Colonic mucosa (tissue), 4 donors: ENCODE measurements around the gene KIF5A. TPM values are rescaled to one million over a fixed set of nuclear protein-coding genes. Genes with fewer than 3 reads are reported as not detected.
"Not testable (repeated sequence)": the region's sequence is repeated elsewhere in the genome, so short reads cannot be mapped to it uniquely, and the experiment has no call there.

Experiments
- DNase-seq: peaks from one replicate; pipeline ENCODE4 v3.0.0-alpha.2; 2020
- H3K27ac ChIP-seq: fragments of 200-600 bp; one replicate; pipeline ENCODE4 v1.8.0; 2021
- H3K27me3 ChIP-seq: fragments of 200-600 bp; one replicate; pipeline ENCODE4 v1.8.0; 2021
- H3K36me3 ChIP-seq: fragments of 200-600 bp; one replicate; pipeline ENCODE4 v1.8.0; 2021
- H3K4me1 ChIP-seq: fragments of 200-600 bp; one replicate; pipeline ENCODE4 v1.8.0; 2021; ENCODE audit warnings: mild to moderate bottlenecking
- H3K4me3 ChIP-seq: fragments of 200-600 bp; one replicate; pipeline ENCODE4 v1.8.0; 2021
- H3K9ac ChIP-seq, 2 donors: one replicate each; pipeline ENCODE4 v1.7.0; 2013; ENCODE audit warnings: control low read depth in 2 of 2, low read depth in 2 of 2, low read length in 2 of 2
- H3K9me3 ChIP-seq: fragments of 200-600 bp; one replicate; pipeline ENCODE4 v1.8.0; 2021
- intact Hi-C: fragments of 100-400 bp; cut with DNase I; formaldehyde crosslinking; loops from one replicate; pipeline ENCODE4 v1.14.1; 2022
- total RNA-seq, 2 donors: library from RNA; stranded (reverse); fragmentation: NEBNext Ultra II Directional in 1 of 2; extraction: Animal tissue kit (Norgen Biotek cat#: 25700) in 1 of 2; gene quantifications; one replicate each; pipeline ENCODE4 v1.2.1, GENCODE V29; 2021
- TF ChIP-seq, protein P1 (sequence below): fragments of 200-600 bp; IDR thresholded peaks from one replicate; pipeline ENCODE4 v1.8.0; 2022; ENCODE audit warnings: antibody characterized with exemption, mild to moderate bottlenecking
- donor health status: healthy.
- donor health status: DM: no; HTN: no; CAD: no.
- donor health status: DM: no; HTN: no; CAD: no.

Gene KIF5A
- total RNA-seq, 2 donors from 2014 or later = 0.67 to 2.1 TPM

DNA sequence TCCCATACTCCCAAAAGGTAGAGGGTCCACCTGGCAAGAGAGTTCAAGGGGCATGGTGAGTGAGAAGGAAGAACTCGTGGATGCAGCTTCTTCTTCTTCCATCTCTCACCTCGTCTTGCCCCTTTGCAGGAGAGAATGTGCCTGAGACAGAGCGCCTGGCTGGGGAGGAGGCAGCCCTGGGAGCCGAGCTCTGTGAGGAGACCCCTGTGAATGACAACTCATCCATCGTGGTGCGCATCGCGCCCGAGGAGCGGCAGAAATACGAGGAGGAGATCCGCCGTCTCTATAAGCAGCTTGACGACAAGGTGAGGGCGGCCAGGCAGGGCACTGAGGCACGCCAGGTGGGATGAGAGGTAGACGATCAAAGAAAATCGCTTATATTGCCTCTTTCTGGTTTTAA is 20.0 kb downstream of the KIF5A start:
- intact Hi-C loops = no loop called here
- no peaks in the 10 kb centered on the region for H3K4me1 ChIP-seq
- no peaks in the 10 kb centered on the region for H3K9me3 ChIP-seq
- no peak overlapping the region for H3K4me3 ChIP-seq
- TF ChIP-seq, protein P1, sequence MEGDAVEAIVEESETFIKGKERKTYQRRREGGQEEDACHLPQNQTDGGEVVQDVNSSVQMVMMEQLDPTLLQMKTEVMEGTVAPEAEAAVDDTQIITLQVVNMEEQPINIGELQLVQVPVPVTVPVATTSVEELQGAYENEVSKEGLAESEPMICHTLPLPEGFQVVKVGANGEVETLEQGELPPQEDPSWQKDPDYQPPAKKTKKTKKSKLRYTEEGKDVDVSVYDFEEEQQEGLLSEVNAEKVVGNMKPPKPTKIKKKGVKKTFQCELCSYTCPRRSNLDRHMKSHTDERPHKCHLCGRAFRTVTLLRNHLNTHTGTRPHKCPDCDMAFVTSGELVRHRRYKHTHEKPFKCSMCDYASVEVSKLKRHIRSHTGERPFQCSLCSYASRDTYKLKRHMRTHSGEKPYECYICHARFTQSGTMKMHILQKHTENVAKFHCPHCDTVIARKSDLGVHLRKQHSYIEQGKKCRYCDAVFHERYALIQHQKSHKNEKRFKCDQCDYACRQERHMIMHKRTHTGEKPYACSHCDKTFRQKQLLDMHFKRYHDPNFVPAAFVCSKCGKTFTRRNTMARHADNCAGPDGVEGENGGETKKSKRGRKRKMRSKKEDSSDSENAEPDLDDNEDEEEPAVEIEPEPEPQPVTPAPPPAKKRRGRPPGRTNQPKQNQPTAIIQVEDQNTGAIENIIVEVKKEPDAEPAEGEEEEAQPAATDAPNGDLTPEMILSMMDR = no peak
- no peak for DNase-seq
- H3K9ac ChIP-seq = no peak overlapping the region
- H3K27ac ChIP-seq = no peak overlapping the region
- no peaks in the 10 kb centered on the region for H3K27me3 ChIP-seq
- H3K36me3 ChIP-seq = no peaks in the 10 kb centered on the region

GRCh38 chr12:57570438-57570837 is 20.6 kb downstream of the KIF5A start:
- H3K4me3 ChIP-seq, H3K27ac ChIP-seq, H3K27me3 ChIP-seq, DNase-seq, H3K9ac ChIP-seq, intact Hi-C loops, H3K4me1 ChIP-seq, H3K36me3 ChIP-seq, H3K9me3 ChIP-seq: not testable (repeated sequence)

DNA sequence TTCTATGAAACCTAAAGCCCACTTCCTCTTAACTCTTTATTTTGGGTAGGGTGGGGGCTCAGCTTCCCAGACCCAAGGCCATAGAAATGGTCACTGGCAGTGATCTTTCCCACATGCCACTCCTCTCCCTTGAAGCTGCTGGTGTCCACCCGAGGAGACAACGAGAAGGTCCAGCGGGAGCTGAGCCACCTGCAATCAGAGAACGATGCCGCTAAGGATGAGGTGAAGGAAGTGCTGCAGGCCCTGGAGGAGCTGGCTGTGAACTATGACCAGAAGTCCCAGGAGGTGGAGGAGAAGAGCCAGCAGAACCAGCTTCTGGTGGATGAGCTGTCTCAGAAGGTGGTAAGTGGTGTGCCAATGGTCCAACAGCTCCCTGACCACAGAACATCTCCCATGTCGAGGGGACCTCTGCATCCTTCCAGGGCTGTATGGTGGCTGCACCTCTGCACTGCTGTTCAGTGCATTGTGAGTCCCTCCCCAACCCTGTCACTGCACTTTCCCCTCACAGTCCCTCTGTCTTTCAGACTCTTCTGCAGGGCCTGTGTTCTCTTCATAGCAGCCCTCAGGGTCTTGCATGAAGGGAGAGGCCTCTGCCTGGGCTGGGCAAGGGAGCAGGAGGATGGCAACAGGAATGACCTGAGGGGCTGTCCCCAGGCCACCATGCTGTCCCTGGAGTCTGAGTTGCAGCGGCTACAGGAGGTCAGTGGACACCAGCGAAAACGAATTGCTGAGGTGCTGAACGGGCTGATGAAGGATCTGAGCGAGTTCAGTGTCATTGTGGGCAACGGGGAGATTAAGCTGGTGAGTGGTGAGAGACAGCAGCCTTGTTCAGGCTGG is 22.3 kb downstream of the KIF5A start:
- DNase-seq = no peak

DNA sequence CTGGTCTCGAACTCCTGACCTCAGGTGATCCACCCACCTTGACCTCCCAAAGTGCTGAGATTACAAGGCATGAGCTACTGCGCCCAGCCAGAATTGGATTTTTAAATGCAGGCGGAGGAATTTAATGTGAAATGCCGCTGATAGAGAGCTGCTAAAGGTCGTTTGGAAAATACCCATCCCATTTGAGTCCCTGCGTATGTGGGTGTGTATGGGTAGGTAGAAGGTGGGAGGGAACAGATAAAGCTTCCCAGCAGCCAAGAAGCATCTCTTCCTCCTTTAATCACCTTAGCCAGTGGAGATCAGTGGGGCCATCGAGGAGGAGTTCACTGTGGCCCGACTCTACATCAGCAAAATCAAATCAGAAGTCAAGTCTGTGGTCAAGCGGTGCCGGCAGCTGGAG is 25.0 kb downstream of the KIF5A start:
- no peaks in the 10 kb centered on the region for H3K27me3 ChIP-seq
- H3K9ac ChIP-seq = no peak overlapping the region
- H3K4me3 ChIP-seq = no peak overlapping the region
- H3K9me3 ChIP-seq = no peaks in the 10 kb centered on the region
- TF ChIP-seq, protein P1 = no peak
- DNase-seq = no peak
- no peak overlapping the region for H3K27ac ChIP-seq
- no peaks in the 10 kb centered on the region for H3K4me1 ChIP-seq
- no peaks in the 10 kb centered on the region for H3K36me3 ChIP-seq
- intact Hi-C loops = no loop called here

More for the DNA sequence above, 22.3 kb downstream of the KIF5A start:
- Histone ChIP-seq H3K36me3 (no peaks in the 10 kb centered on the region), H3K4me3 (no peak overlapping the region), H3K9ac (no peak overlapping the region), H3K4me1 (no peaks in the 10 kb centered on the region), H3K27me3 (no peaks in the 10 kb centered on the region), H3K9me3 (no peaks in the 10 kb centered on the region), H3K27ac (no peak overlapping the region)
- TF ChIP-seq, protein P1 = no peak
- intact Hi-C loops = no loop called here

- no peaks in the 10 kb centered on the region for H3K4me1 ChIP-seq
- H3K27me3 ChIP-seq = no peaks in the 10 kb centered on the region
- H3K9ac ChIP-seq = no peak overlapping the region
- H3K4me3 ChIP-seq = no peak overlapping the region
- H3K27ac ChIP-seq = no peak overlapping the region
- DNase-seq = no peak
- H3K36me3 ChIP-seq = no peaks in the 10 kb centered on the region
- intact Hi-C loops = no loop called here
- H3K9me3 ChIP-seq = no peaks in the 10 kb centered on the region
- TF ChIP-seq, protein P1 = no peak
Observed at GRCh38 chr12:57575771-57576612, 26.1 kb downstream of the KIF5A start.
